A549 treated with ZK216348 at 1 μM for 4 hours (cell line): ENCODE data around the gene PRKCA. TPM values are rescaled to one million over a fixed set of nuclear protein-coding genes. Genes with fewer than 3 reads are reported as not detected.

Experiments
- total RNA-seq: library from RNA; stranded (reverse); fragments of 200-300 nt; extraction: Qiagen RNA extraction; gene quantifications from 5 replicates; pipeline ENCODE4 v1.2.3, GENCODE V29; 2022; ENCODE audit warnings: low read depth

PRKCA gene
- 32.2 to 50.4 TPM (median 44.0 TPM) in 5 replicates for total RNA-seq

GRCh38 chr17:66301864-66302741, at the start of gene PRKCA:
TSS of gene PRKCA (plus strand) at chr17:66302613.

GRCh38 chr17:66834919-66835454, 532.6 kb downstream of the PRKCA start, which contains the start of gene CACNG5:
TSS of gene CACNG5 (plus strand) at chr17:66835117. CDS start at chr17:66877333, 42,216 bp downstream.

Other genes with a start within 250 kb of the PRKCA start
- gene CEP112, start 110.5 kb upstream of the PRKCA start, total RNA-seq: 6.1 to 8.2 TPM (median 7.2 TPM) in 5 replicates
- gene APOH, start 73.2 kb upstream of the PRKCA start, total RNA-seq: 3.9 to 5.8 TPM (median 4.8 TPM) in 5 replicates